HG02840 (cell line): ENCODE measurements around the gene PTH2.
"Not testable (repeated sequence)": the region's sequence is repeated elsewhere in the genome, so short reads cannot be mapped to it uniquely, and the experiment has no call there.

ENCODE experiments used
- ATAC-seq: cut with Tn5 transposase; IDR thresholded peaks from one replicate; pipeline ENCODE4 v1.9.1; 2021; ENCODE audit warnings: mild to moderate bottlenecking, moderate library complexity, moderate number of reproducible peaks; ENCODE audit not compliant: unreplicated experiment, low FRiP score

PTH2 gene

DNA sequence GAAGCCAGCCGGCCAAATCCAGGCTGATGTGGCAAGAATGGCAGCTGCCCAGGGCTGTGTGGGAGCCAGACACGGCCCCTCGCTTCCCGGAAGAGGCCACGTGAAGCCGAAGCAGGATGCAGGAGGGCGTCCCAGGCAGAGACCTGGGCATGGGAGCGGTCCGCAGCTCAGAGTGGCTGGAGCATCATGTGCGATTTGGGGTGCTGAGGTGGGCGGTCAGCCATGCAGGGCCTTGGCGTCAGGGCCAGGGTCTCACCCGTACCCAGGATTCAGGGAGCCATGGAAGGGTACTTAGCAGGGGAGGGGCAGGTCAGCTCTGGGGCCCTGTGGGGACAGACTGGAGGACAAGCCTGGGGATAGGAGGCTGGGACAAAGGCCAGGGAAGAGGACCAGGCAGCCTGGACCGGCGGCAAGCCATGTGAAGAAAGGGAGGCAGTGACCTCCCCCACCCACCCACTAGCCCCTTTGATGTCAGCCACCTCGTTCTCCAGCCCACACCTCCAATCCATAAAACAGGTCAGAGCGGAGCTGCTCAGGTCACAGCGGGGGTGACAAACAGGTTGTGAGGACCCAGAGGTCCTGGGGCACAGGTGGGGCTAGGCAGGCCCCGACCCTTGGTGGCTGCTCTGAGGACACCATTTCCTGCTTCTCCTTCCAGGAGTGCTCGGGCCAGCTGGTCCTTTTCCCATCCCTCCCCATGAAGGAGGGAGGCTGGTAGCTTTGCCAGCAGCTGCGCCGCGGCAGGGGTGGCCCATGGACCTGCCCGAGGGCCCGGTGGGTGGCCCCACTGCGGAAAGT lies 32.9 kb downstream of the PTH2 start:
- no peak for ATAC-seq

DNA sequence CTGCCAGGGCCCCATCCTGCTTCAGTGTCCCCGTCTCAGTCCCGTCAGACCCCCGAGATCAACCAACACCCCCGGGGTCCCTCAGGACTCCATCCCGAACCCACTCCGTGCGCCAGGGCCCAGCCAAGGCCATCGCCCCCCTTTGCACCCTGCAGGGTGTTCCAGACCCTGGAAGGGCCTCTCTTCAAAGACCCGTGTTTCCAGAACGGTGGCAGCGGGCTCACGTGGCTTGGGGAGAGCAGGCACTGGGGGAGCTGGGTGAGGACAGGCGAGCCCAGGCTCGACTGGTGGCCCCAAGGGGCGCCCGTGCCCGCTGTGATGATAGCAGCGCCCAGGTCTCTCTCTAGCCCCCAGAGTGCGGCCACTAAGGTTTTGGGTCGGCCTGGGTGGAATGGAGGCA lies 33.8 kb downstream of the PTH2 start:
- no peak for ATAC-seq

DNA sequence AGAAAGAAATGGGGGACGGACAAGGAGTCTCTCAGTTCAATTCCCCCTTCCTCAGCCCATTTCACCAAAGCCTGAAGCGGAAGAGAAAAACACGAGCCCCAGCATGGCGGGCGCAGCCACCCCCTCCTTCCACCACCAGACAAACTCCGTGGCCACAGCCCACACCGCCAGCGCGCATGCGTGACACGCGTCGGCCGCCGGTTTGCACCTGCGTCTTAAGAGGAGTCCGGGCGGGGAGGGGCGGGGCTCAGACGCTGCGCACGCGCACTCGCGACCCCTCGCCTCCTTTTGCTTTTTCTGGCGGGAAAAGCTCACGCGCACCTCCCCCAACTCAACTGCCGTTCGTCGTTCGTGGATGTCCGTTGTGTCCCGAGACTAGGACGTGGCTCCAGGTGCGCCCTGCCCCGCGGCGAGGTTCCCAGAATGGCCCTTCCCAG lies 35.3 kb downstream of the PTH2 start, which contains the start of gene KASH5:
Gene KASH5 (plus strand): TSS at position 314 of the 437 bp plus-strand sequence. CDS start 2,635 bp downstream, outside the sequence.
- ATAC-seq, result no peak

DNA sequence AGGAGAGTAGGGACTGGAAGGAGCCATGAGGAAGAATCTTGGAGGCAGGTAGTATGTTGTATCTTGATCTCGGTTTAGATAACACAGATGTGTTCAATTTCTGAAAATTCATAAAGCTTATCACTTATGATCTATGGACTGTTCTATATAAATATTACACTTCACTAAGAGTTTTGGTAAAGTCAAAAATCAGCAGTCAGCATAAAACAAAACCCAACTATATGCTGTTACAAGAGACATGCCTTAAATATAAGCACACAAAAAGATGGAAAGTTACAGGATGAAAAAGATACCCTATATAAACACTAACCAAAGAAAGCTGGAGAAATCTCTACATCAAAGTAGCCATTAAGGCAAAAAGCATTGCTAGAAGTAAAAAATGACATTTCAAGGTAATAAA lies 39.6 kb downstream of the PTH2 start:
- no peak for ATAC-seq

DNA sequence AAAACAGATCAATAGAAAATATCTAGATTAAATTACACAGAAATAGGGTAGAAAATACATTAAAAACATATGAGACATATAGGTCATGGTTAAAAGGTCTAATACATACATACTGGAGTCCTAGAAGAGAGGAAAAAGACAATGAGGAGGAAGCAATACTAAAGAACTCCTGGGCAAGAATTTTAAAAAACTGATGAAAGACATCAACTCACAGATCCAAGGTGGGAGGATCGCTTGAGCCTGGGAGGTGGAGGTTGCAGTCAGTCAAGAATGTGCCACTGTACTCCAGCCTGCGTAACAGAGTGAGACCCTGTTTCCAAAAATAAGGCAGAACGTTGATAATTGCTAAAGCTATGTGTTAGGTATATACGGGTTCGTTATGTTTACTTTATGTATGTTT lies 40.6 kb downstream of the PTH2 start:
- ATAC-seq, result no peak

DNA sequence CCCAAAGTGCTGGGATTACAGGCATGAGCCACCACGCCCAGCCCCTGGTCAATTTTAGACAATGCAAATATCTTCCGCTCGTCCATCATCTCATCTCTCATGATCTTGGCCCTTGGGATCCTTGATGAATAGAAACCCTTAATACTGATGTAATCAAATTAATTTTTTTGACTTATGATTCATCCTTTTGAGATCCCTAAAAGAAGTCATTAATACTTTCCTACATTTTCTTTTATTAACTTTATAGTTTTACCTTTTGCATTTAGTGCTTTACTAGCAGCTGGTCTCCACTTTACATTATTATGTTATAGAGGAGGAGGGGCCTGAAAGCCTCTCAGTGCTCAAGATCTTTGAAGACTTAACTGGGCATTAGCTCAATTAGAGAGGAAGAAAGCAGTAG lies 42.9 kb downstream of the PTH2 start:
- no peak for ATAC-seq

DNA sequence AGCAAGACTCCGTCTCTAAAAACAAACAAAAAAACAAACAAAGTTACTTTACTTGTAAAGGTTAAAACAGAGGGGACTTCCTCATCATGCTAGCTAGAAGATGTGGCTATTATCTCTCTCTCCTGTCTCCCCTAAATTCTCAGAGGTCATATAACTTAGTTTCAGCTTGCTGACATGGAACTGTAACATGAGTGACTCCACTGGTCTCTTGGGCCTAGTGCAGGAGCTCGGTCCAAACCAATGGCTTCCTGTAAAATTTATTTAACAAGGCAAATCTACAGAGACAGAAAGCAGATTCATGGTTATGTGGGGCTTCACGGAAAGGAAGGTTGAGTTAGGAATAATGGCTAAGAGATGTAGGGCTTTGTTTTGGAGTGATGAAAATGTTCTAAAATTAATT lies 44.7 kb downstream of the PTH2 start:
- no peak for ATAC-seq

DNA sequence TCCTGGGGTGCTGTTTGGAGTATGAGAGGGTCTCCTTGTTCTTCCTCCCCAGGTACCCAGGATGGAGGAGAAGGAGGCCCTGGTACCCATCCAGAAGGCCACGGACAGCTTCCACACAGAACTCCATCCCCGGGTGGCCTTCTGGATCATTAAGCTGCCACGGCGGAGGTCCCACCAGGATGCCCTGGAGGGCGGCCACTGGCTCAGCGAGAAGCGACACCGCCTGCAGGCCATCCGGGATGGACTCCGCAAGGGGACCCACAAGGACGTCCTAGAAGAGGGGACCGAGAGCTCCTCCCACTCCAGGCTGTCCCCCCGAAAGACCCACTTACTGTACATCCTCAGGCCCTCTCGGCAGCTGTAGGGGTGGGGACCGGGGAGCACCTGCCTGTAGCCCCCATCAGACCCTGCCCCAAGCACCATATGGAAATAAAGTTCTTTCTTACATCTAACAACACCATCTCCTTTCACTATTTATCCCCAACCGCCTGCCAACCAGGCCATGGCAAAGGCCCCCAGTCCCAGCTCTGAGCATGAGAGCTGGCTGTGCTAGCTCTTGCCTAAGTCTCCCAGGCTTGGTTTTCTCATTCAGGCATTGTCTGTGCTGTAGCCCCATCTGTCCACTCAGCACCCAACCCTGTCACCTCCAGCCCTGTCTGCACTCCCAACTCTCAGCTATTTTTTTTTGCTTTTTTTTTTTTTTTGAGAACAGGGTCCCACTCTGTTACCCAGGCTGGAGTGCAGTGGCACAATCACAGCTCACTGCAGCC lies 48.4 kb downstream of the PTH2 start:
- no peak for ATAC-seq

DNA sequence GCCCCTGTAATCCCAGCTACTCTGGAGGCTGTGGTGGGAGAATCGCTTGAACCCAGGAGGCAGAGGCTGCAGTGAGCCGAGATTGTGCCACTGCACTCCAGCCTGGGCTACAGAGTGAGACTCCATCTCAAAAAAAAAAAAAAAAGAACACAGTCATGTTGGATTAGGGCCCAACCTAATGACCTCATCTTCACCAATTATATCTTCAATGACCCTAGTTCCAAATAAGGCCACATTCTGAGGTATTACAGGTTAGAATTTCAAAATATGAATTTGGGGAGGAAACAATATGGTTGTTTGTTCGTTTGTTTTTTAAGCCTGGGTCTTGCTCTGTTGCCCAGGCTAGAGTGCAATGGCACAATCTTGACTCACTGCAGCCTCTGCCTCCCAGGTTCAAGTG lies 50.1 kb downstream of the PTH2 start:
- not testable (repeated sequence) for ATAC-seq
